ENCODE measurements around the gene NKX1-2.

Gene NKX1-2

DNA sequence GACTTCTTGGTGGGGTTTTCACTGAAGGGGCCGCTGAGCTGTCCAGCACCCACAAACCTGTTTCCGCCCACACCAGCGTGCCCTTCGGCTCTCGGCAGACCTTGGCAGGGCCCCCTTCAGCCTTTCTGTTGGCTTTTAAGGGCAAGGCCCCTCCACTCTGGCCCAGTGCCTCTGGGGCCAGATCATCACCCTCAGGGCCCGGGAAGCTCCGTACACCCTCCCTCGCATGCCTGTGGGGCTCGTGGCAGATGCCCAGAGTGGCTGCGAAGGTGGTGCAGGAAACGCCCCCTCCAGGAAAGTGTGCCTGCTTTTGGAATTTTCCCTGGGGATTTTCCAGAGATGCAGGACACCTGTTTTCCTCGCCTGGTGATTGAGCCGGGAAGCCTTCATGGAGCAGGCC is 18.8 kb upstream of the NKX1-2 start:
- TF ChIP-seq, protein P1, sequence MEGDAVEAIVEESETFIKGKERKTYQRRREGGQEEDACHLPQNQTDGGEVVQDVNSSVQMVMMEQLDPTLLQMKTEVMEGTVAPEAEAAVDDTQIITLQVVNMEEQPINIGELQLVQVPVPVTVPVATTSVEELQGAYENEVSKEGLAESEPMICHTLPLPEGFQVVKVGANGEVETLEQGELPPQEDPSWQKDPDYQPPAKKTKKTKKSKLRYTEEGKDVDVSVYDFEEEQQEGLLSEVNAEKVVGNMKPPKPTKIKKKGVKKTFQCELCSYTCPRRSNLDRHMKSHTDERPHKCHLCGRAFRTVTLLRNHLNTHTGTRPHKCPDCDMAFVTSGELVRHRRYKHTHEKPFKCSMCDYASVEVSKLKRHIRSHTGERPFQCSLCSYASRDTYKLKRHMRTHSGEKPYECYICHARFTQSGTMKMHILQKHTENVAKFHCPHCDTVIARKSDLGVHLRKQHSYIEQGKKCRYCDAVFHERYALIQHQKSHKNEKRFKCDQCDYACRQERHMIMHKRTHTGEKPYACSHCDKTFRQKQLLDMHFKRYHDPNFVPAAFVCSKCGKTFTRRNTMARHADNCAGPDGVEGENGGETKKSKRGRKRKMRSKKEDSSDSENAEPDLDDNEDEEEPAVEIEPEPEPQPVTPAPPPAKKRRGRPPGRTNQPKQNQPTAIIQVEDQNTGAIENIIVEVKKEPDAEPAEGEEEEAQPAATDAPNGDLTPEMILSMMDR (IDR thresholded peaks at IDR 0.05; ENCODE audit: borderline replicate concordance, insufficient read depth, low read depth, low read length) = no peak
- no peak overlapping the region for H3K4me3 ChIP-seq (ENCODE audit: low read depth, low read length)

DNA sequence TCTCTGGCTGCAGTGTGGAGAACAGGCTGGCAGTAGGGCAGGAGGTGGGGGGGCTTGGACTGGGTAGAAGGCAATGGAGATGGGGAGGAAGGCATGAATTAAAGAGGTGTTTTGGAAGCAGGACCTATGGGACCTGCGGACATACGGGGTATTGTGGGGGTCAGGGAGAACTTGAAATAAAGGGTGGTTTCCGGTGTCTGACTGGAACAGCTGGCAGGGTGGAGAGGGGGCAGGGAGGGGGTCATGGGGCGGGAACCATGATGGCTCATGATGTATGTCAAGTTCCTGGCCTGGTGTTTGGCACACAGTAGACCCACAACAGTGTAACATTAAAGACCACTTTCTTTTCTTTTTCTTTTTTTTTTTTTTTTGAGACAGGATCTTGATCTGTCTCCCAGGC is 17.3 kb upstream of the NKX1-2 start:
- no peak overlapping the region for H3K4me3 ChIP-seq (ENCODE audit: low read depth, low read length)
- TF ChIP-seq, protein P1 (IDR thresholded peaks at IDR 0.05; ENCODE audit: borderline replicate concordance, insufficient read depth, low read depth, low read length) = no peak

DNA sequence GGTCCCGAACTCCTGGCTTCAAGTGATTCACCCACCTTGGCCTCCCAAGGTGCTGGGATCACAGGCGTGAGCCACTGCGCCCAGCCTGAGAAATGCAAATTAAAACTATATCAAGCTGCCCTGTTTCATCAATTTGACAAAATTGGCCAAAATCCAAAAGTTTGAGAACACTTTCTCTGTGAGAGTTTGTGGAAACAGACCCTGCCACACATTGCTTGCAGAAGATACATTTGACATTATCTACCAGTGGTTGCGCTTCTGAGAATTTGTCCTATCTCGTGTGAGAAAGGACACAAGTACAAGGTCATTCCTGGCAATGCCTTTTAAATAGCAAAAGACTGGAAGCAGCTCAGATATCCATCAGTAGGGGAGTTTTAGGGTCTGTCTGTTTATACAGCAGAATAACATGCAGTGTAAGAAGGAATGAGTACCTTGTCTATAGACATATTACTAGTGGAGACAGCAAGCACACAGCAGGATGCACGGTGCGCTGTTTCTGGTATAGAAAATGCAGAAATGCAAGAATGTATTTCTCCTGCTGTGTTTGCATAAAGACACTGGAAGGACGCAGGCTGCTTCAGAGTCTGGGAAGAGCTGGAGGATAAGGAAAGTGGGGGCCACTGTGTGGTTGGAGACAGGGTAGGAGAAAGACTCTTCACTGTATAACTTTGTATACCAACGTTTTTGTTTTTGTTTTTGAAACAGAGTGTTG is 16.1 kb upstream of the NKX1-2 start:
- no peak overlapping the region for H3K4me3 ChIP-seq (ENCODE audit: low read depth, low read length)
- TF ChIP-seq, protein P1 (IDR thresholded peaks at IDR 0.05; ENCODE audit: borderline replicate concordance, insufficient read depth, low read depth, low read length) = no peak

DNA sequence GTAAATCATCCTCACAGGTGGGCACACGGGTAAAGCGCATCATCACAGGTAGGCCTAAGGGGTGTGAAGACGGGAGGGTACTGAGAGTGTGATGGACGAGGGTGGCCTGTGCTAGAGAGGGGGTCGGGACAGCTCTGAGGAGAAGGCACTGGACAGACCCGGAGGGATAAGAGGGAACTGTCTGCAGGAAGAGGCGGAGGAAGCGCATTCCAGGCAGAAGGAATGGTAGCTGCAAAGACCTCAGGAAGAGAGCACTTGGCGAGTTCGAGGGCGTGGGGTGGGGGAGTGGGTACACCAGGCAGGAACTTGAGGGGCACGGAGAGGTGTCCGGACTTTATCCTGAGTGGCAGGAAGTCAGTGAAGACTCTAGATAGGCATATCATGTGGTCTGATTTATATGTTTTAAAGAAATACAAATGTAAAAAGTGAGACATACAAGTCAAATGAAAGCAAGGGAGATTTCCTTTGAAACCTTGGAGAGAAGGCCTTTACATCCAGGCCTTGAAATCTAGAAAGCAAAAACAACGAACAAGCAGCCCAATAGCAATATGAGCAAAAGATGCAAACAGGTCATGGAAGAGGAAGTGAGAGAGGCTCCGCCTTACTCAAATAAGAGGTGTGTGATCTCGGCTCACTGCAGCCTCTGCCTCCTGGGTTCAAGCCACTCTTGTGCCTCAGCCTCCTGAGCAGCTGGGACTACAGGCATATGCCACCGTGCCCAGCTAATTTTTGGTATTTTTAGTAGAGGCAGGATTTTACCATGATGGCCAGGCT is 15.4 kb upstream of the NKX1-2 start:
- TF ChIP-seq, protein P1 (IDR thresholded peaks at IDR 0.05; ENCODE audit: borderline replicate concordance, insufficient read depth, low read depth, low read length) = no peak
- H3K4me3 ChIP-seq (ENCODE audit: low read depth, low read length) = no peak overlapping the region

DNA sequence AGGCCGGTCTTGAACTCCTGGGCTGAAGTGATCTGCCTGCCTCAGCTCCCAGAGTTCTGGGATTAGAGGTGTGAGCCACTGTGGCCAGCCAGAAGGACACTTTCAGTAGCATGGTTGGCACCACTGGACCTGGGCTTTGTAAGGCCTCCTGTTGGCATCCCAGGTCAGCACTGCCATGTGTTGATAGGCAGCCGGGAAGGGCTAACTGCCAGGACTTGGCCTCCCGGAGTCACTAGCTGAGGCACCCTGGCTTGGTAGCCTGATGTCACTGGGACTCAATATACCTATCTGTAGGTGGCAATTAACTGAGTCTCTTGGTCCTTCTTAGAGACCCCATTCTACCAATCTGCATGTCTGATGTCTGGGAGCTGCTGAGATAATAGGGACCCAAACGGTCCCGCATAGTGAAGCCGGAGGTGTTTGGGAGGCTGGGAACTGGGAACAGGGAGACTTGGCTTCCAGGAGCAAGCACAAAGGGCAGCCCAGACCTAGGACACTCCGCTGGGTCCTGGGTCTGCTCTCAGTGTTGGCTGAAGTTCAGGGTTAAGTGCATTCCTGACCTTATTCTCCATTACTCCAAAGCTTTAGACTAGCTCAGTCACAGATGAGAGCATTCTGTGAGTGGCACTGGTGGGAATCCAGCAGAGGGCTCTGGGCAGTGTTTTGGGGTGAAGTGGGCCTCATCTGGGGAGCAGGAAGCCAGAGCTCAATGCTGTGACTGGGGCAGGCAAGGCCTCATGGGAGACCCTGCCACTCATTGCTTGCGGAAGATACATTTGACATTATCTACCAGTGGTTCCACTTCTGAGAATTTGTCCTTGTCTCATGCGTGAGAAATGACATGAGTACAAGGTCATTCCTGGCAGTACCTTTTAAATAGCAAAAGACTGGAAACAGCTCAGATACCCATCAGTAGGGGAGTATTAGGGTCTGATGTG is 14.5 kb upstream of the NKX1-2 start:
- TF ChIP-seq, protein P1 (IDR thresholded peaks at IDR 0.05; ENCODE audit: borderline replicate concordance, insufficient read depth, low read depth, low read length) = no peak
- no peak overlapping the region for H3K4me3 ChIP-seq (ENCODE audit: low read depth, low read length)

DNA sequence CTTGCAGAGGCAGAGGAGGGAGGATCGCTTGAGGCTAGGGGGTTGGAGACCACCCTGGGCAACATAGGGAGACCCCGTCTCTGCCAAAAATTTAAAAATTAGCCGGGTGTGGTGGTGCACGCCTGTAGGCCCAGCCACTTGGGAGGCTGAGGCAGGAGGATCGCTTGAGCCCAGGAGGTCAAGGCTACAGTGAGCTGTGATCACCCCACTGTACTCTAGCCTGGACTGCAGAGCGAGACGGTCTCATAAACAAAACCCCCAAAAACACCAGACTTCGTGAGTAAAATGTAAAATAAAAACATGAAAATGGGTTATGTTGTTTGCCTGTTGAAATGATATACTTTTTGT is 12.5 kb upstream of the NKX1-2 start:
- H3K4me3 ChIP-seq (ENCODE audit: low read depth, low read length) = peak overlapping the region; percentile 74
- TF ChIP-seq, protein P1 (IDR thresholded peaks at IDR 0.05; ENCODE audit: borderline replicate concordance, insufficient read depth, low read depth, low read length) = no peak
